Measurements from ENCODE around the gene KCNE3.

KCNE3 gene

GRCh38 chr11:74470526-74470925, 3.2 kb upstream of the KCNE3 start:
- Histone ChIP-seq H3K27me3 (replicated peaks; ENCODE audit: control insufficient read depth, insufficient read depth, low read length) (peaks cover 37% of the 10 kb centered on the region), H3K9me3 (ENCODE audit: control insufficient read depth, low read length) (no peaks in the 10 kb centered on the region), H3K36me3 (ENCODE audit: control insufficient read depth, insufficient read depth, low read length, severe bottlenecking) (no peaks in the 10 kb centered on the region), H3K4me1 (ENCODE audit: control insufficient read depth, insufficient read depth, low read length) (peaks cover 10% of the 10 kb centered on the region), H3K9ac (ENCODE audit: low read length) (no peak overlapping the region), H3K4me3 (ENCODE audit: low read length) (no peak overlapping the region)
- no peak for DNase-seq (ENCODE audit: low read depth)

GRCh38 chr11:74468936-74469335, 1.6 kb upstream of the KCNE3 start:
- Histone ChIP-seq H3K4me1 (ENCODE audit: control insufficient read depth, insufficient read depth, low read length) (peaks cover 6% of the 10 kb centered on the region), H3K9me3 (ENCODE audit: control insufficient read depth, low read length) (no peaks in the 10 kb centered on the region), H3K4me3 (ENCODE audit: low read length) (no peak overlapping the region), H3K9ac (ENCODE audit: low read length) (no peak overlapping the region), H3K36me3 (ENCODE audit: control insufficient read depth, insufficient read depth, low read length, severe bottlenecking) (no peaks in the 10 kb centered on the region), H3K27me3 (replicated peaks; ENCODE audit: control insufficient read depth, insufficient read depth, low read length) (peaks cover 50% of the 10 kb centered on the region)
- no peak for DNase-seq (ENCODE audit: low read depth)

- no peak for DNase-seq (ENCODE audit: low read depth)
- peaks cover 50% of the 10 kb centered on the region for H3K27me3 ChIP-seq (replicated peaks; ENCODE audit: control insufficient read depth, insufficient read depth, low read length)
Observed at GRCh38 chr11:74468521-74468920, 1.2 kb upstream of the KCNE3 start.

GRCh38 chr11:74468058-74468457, 709 bp upstream of the KCNE3 start:
- no peak for DNase-seq (ENCODE audit: low read depth)

More at GRCh38 chr11:74468521-74468920, 1.2 kb upstream of the KCNE3 start:
- H3K36me3 ChIP-seq (ENCODE audit: control insufficient read depth, insufficient read depth, low read length, severe bottlenecking): no peaks in the 10 kb centered on the region
- peaks cover 6% of the 10 kb centered on the region for H3K4me1 ChIP-seq (ENCODE audit: control insufficient read depth, insufficient read depth, low read length)
- no peaks in the 10 kb centered on the region for H3K9me3 ChIP-seq (ENCODE audit: control insufficient read depth, low read length)
- no peak overlapping the region for H3K4me3 ChIP-seq (ENCODE audit: low read length)
- no peak overlapping the region for H3K9ac ChIP-seq (ENCODE audit: low read length)

GRCh38 chr11:74465291-74465708, 2.0 kb downstream of the KCNE3 start:
- Histone ChIP-seq H3K36me3 (ENCODE audit: control insufficient read depth, insufficient read depth, low read length, severe bottlenecking) (no peaks in the 10 kb centered on the region), H3K27me3 (replicated peaks; ENCODE audit: control insufficient read depth, insufficient read depth, low read length) (peaks cover 41% of the 10 kb centered on the region), H3K4me1 (ENCODE audit: control insufficient read depth, insufficient read depth, low read length) (peaks cover 27% of the 10 kb centered on the region), H3K4me3 (ENCODE audit: low read length) (no peak overlapping the region), H3K9me3 (ENCODE audit: control insufficient read depth, low read length) (no peaks in the 10 kb centered on the region), H3K9ac (ENCODE audit: low read length) (no peak overlapping the region)
- DNase-seq (ENCODE audit: low read depth): no peak

More at GRCh38 chr11:74468058-74468457, 709 bp upstream of the KCNE3 start:
- Histone ChIP-seq H3K9me3 (ENCODE audit: control insufficient read depth, low read length) (no peaks in the 10 kb centered on the region), H3K4me3 (ENCODE audit: low read length) (no peak overlapping the region), H3K36me3 (ENCODE audit: control insufficient read depth, insufficient read depth, low read length, severe bottlenecking) (no peaks in the 10 kb centered on the region), H3K9ac (ENCODE audit: low read length) (no peak overlapping the region), H3K27me3 (replicated peaks; ENCODE audit: control insufficient read depth, insufficient read depth, low read length) (peaks cover 50% of the 10 kb centered on the region), H3K4me1 (ENCODE audit: control insufficient read depth, insufficient read depth, low read length) (peaks cover 6% of the 10 kb centered on the region)

GRCh38 chr11:74464746-74465145, 2.6 kb downstream of the KCNE3 start:
- Histone ChIP-seq H3K9me3 (ENCODE audit: control insufficient read depth, low read length) (no peaks in the 10 kb centered on the region), H3K4me1 (ENCODE audit: control insufficient read depth, insufficient read depth, low read length) (peaks cover 30% of the 10 kb centered on the region), H3K36me3 (ENCODE audit: control insufficient read depth, insufficient read depth, low read length, severe bottlenecking) (no peaks in the 10 kb centered on the region), H3K9ac (ENCODE audit: low read length) (no peak overlapping the region), H3K27me3 (replicated peaks; ENCODE audit: control insufficient read depth, insufficient read depth, low read length) (peaks cover 41% of the 10 kb centered on the region), H3K4me3 (ENCODE audit: low read length) (no peak overlapping the region)
- DNase-seq (ENCODE audit: low read depth): no peak

GRCh38 chr11:74463216-74463615, 4.1 kb downstream of the KCNE3 start:
- Histone ChIP-seq H3K4me3 (ENCODE audit: low read length) (no peak overlapping the region), H3K4me1 (ENCODE audit: control insufficient read depth, insufficient read depth, low read length) (peaks cover 24% of the 10 kb centered on the region), H3K9me3 (ENCODE audit: control insufficient read depth, low read length) (no peaks in the 10 kb centered on the region), H3K36me3 (ENCODE audit: control insufficient read depth, insufficient read depth, low read length, severe bottlenecking) (no peaks in the 10 kb centered on the region), H3K27me3 (replicated peaks; ENCODE audit: control insufficient read depth, insufficient read depth, low read length) (peaks cover 41% of the 10 kb centered on the region), H3K9ac (ENCODE audit: low read length) (no peak overlapping the region)
- no peak for DNase-seq (ENCODE audit: low read depth)

GRCh38 chr11:74462631-74463030, 4.7 kb downstream of the KCNE3 start:
- Histone ChIP-seq H3K9me3 (ENCODE audit: control insufficient read depth, low read length) (no peaks in the 10 kb centered on the region), H3K9ac (ENCODE audit: low read length) (no peak overlapping the region), H3K27me3 (replicated peaks; ENCODE audit: control insufficient read depth, insufficient read depth, low read length) (peaks cover 41% of the 10 kb centered on the region)

GRCh38 chr11:74462009-74462408, 5.3 kb downstream of the KCNE3 start:
- H3K4me3 ChIP-seq (ENCODE audit: low read length): peak overlapping the region; percentile 63
- H3K36me3 ChIP-seq (ENCODE audit: control insufficient read depth, insufficient read depth, low read length, severe bottlenecking): no peaks in the 10 kb centered on the region
- no peaks in the 10 kb centered on the region for H3K9me3 ChIP-seq (ENCODE audit: control insufficient read depth, low read length)
- H3K27me3 ChIP-seq (replicated peaks; ENCODE audit: control insufficient read depth, insufficient read depth, low read length): peaks cover 41% of the 10 kb centered on the region
- peak overlapping the region; percentile 68 for H3K9ac ChIP-seq (ENCODE audit: low read length)
- peaks cover 24% of the 10 kb centered on the region for H3K4me1 ChIP-seq (ENCODE audit: control insufficient read depth, insufficient read depth, low read length)
- DNase-seq (ENCODE audit: low read depth): peak; percentile 85

More at GRCh38 chr11:74462631-74463030, 4.7 kb downstream of the KCNE3 start:
- no peak for DNase-seq (ENCODE audit: low read depth)
- Histone ChIP-seq H3K4me1 (ENCODE audit: control insufficient read depth, insufficient read depth, low read length) (peaks cover 24% of the 10 kb centered on the region), H3K4me3 (ENCODE audit: low read length) (no peak overlapping the region), H3K36me3 (ENCODE audit: control insufficient read depth, insufficient read depth, low read length, severe bottlenecking) (no peaks in the 10 kb centered on the region)

GRCh38 chr11:74460481-74461154, 6.7 kb downstream of the KCNE3 start:
- peak overlapping the region; percentile 63 for H3K4me3 ChIP-seq (ENCODE audit: low read length)
- H3K9ac ChIP-seq (ENCODE audit: low read length): peak overlapping the region; percentile 40
- peaks cover 24% of the 10 kb centered on the region for H3K4me1 ChIP-seq (ENCODE audit: control insufficient read depth, insufficient read depth, low read length)
- peak; percentile 64 for DNase-seq (ENCODE audit: low read depth)
- no peaks in the 10 kb centered on the region for H3K36me3 ChIP-seq (ENCODE audit: control insufficient read depth, insufficient read depth, low read length, severe bottlenecking)
- H3K27me3 ChIP-seq (replicated peaks; ENCODE audit: control insufficient read depth, insufficient read depth, low read length): peaks cover 27% of the 10 kb centered on the region
- no peaks in the 10 kb centered on the region for H3K9me3 ChIP-seq (ENCODE audit: control insufficient read depth, low read length)

GRCh38 chr11:74460065-74460464, 7.3 kb downstream of the KCNE3 start:
- Histone ChIP-seq H3K36me3 (ENCODE audit: control insufficient read depth, insufficient read depth, low read length, severe bottlenecking) (no peaks in the 10 kb centered on the region), H3K27me3 (replicated peaks; ENCODE audit: control insufficient read depth, insufficient read depth, low read length) (peaks cover 22% of the 10 kb centered on the region), H3K4me3 (ENCODE audit: low read length) (peak overlapping the region; percentile 63), H3K4me1 (ENCODE audit: control insufficient read depth, insufficient read depth, low read length) (peaks cover 24% of the 10 kb centered on the region), H3K9me3 (ENCODE audit: control insufficient read depth, low read length) (no peaks in the 10 kb centered on the region), H3K9ac (ENCODE audit: low read length) (peak overlapping the region; percentile 40)
- no peak for DNase-seq (ENCODE audit: low read depth)

GRCh38 chr11:74459584-74459983, 7.8 kb downstream of the KCNE3 start:
- Histone ChIP-seq H3K9ac (ENCODE audit: low read length) (no peak overlapping the region), H3K27me3 (replicated peaks; ENCODE audit: control insufficient read depth, insufficient read depth, low read length) (peaks cover 20% of the 10 kb centered on the region), H3K36me3 (ENCODE audit: control insufficient read depth, insufficient read depth, low read length, severe bottlenecking) (no peaks in the 10 kb centered on the region), H3K4me3 (ENCODE audit: low read length) (no peak overlapping the region), H3K4me1 (ENCODE audit: control insufficient read depth, insufficient read depth, low read length) (peaks cover 24% of the 10 kb centered on the region), H3K9me3 (ENCODE audit: control insufficient read depth, low read length) (no peaks in the 10 kb centered on the region)
- DNase-seq (ENCODE audit: low read depth): no peak
